OCI-LY3 (cell line): Measurements from ENCODE around the gene COL4A1.

ENCODE experiments used
- EZH2phosphoT487 ChIP-seq: fragments of 200-600 bp; shearing (Covaris generic); IDR thresholded peaks from 2 replicates; pipeline ENCODE4 v1.6.1; 2018; ENCODE audit warnings: antibody characterized with exemption, mixed run types, low read depth
- TF ChIP-seq, protein P1 (sequence below): fragments of 200-600, 300-600 bp; sonication (generic); IDR thresholded peaks from 2 replicates; pipeline ENCODE4 v1.5.1; 2014; ENCODE audit warnings: antibody characterized with exemption, low read length, low read depth

DNA sequence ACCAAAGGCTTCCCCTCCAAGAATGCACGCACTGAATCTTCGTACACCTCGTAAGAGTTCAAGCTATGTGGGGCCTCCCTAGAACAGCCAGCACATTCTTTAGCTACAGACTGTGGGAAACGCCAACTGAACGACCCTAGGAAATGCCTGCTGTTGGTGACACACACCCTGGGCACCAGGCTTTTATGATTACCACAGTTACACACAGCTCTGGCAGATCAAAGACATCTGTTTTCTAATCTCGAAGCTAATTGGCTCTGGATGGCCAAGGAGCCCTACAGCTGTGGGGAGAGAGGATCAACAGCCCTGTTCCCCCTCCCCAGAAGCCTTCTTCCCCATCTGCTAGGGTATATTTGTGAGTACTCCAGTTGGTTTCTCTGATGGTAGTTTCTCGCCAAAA is 123.0 kb downstream of the COL4A1 start:
- TF ChIP-seq, protein P1, sequence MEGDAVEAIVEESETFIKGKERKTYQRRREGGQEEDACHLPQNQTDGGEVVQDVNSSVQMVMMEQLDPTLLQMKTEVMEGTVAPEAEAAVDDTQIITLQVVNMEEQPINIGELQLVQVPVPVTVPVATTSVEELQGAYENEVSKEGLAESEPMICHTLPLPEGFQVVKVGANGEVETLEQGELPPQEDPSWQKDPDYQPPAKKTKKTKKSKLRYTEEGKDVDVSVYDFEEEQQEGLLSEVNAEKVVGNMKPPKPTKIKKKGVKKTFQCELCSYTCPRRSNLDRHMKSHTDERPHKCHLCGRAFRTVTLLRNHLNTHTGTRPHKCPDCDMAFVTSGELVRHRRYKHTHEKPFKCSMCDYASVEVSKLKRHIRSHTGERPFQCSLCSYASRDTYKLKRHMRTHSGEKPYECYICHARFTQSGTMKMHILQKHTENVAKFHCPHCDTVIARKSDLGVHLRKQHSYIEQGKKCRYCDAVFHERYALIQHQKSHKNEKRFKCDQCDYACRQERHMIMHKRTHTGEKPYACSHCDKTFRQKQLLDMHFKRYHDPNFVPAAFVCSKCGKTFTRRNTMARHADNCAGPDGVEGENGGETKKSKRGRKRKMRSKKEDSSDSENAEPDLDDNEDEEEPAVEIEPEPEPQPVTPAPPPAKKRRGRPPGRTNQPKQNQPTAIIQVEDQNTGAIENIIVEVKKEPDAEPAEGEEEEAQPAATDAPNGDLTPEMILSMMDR = no peak
- TF ChIP-seq EZH2phosphoT487 = no peak
